GM12875 (cell line): ENCODE data around the gene MET.
"Not testable (repeated sequence)": the region's sequence is repeated elsewhere in the genome, so short reads cannot be mapped to it uniquely, and the experiment has no call there.

Experiments
- H3K4me3 ChIP-seq: one replicate; pipeline ENCODE4 v1.5.1; 2011; ENCODE audit warnings: low read depth, low read length, control low read depth
- TF ChIP-seq, protein P1 (sequence below): IDR thresholded peaks from 2 replicates; pipeline ENCODE4 v1.5.1; 2011; ENCODE audit warnings: low read depth, mild to moderate bottlenecking, control low read depth, inconsistent platforms, low read length, moderate library complexity, borderline replicate concordance; ENCODE audit not compliant: insufficient read depth

Gene MET

DNA sequence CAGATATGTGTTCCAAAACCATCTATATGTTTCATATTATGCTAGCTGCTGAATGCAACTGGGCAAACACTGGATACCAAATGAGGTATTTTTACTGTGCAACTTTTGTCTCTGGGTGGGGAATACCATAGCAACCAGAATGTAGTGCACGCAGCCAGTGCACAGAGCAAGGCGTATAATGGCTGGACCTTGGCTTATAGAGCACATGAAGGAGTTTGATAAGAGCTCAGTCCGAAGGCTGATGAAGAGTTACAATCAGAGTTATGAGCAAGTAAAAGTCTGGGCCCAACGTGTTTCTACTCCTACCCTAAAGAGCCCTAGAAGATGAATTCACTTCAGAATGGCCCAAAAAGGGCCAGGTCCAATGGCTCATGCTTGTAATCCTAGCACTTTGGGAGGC lies 82.2 kb downstream of the MET start:
- H3K4me3 ChIP-seq, result no peak overlapping the region
- TF ChIP-seq, protein P1, sequence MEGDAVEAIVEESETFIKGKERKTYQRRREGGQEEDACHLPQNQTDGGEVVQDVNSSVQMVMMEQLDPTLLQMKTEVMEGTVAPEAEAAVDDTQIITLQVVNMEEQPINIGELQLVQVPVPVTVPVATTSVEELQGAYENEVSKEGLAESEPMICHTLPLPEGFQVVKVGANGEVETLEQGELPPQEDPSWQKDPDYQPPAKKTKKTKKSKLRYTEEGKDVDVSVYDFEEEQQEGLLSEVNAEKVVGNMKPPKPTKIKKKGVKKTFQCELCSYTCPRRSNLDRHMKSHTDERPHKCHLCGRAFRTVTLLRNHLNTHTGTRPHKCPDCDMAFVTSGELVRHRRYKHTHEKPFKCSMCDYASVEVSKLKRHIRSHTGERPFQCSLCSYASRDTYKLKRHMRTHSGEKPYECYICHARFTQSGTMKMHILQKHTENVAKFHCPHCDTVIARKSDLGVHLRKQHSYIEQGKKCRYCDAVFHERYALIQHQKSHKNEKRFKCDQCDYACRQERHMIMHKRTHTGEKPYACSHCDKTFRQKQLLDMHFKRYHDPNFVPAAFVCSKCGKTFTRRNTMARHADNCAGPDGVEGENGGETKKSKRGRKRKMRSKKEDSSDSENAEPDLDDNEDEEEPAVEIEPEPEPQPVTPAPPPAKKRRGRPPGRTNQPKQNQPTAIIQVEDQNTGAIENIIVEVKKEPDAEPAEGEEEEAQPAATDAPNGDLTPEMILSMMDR, result no peak

DNA sequence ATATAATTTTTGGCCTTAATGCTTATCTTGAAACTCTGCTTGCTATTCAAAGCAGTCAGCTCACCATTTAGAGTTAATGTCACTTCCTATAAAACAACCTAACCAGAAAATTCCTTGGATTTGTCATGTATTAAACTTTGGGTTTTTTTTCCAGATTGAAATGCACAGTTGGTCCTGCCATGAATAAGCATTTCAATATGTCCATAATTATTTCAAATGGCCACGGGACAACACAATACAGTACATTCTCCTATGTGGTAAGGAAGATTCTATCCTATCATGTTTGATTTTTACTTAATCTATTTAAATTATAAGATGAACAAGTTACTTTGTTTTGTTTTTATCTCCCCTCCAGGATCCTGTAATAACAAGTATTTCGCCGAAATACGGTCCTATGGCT lies 85.3 kb downstream of the MET start:
- TF ChIP-seq, protein P1, result no peak
- no peak overlapping the region for H3K4me3 ChIP-seq

DNA sequence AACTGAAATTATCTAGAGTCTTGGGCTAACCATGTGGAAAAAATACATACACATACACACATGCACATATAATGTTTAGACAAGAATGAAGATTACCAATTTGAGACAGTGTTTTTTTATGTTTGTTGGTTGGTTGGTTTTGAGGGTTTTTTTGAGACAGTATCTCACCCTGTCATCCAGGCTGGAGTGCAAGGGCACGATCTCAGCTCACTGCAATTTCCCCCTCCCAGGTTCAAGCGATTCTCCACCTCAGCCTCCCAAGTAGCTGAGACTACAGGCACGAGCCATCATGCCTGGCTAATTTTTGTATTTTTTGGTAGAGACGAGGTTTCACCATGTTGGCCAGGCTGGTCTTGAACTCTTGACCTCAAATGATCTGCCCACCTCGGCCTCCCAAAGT lies 87.6 kb downstream of the MET start:
- H3K4me3 ChIP-seq, result not testable (repeated sequence)

DNA sequence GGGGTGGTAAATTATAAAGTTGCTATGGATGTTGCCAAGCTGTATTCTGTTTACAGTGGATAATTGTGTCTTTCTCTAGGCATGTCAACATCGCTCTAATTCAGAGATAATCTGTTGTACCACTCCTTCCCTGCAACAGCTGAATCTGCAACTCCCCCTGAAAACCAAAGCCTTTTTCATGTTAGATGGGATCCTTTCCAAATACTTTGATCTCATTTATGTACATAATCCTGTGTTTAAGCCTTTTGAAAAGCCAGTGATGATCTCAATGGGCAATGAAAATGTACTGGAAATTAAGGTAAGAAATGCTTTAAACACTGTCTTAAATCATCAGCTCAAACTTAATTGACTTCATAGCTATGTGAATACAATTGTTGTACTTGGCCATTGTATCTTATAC lies 91.0 kb downstream of the MET start:
- TF ChIP-seq, protein P1, result no peak
- no peak overlapping the region for H3K4me3 ChIP-seq

DNA sequence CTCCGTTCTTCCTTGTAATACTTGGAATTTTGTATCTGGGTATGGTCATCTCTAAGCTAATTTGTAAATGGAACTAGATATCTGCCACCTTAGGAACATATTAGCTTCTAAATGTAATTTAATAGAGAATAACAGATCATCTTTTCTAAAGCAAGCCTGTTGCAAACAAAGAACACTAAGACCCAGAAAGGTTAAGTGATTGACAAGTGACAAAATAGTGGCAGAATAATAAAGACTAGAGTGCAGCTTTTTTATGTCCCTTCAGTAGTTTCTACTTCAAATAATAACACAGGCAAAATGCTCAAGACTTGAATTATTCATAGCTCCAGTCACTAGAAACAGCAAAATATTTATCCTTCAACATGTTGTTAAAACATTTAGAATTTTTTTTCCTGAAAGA lies 91.7 kb downstream of the MET start:
- TF ChIP-seq, protein P1, result no peak
- H3K4me3 ChIP-seq, result no peak overlapping the region

DNA sequence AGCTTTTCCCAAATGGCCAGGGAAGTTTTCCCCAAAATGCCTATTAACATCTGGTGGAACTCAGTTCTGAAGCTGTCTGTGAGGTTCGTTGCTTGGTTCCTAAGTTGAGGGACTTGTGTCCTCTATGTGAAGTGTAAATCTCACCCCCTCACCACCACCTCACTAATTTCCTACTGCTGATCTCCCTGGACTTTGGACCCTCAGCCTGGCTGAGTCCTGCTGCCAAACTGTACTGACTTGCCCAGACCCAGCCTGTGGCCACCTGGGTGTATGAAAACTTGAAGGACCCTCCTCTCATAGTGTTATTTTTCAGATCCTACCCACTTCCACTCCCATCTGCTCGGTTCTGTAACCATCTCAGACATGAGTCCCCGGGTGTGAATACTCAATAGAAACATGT lies 94.9 kb downstream of the MET start:
- TF ChIP-seq, protein P1, result no peak
- no peak overlapping the region for H3K4me3 ChIP-seq

DNA sequence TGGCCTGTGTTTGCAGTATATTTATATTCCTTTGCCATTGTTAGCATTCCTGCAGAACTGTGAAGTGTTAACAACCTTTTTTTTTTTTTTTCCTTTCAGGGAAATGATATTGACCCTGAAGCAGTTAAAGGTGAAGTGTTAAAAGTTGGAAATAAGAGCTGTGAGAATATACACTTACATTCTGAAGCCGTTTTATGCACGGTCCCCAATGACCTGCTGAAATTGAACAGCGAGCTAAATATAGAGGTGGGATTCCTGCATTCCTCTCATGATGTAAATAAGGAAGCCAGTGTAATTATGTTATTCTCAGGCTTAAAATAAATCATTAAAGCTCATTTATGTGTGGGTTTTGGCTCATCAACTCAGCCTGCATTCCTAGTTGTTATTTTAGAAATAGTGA lies 97.5 kb downstream of the MET start:
- H3K4me3 ChIP-seq, result no peak overlapping the region
- TF ChIP-seq, protein P1, result no peak

DNA sequence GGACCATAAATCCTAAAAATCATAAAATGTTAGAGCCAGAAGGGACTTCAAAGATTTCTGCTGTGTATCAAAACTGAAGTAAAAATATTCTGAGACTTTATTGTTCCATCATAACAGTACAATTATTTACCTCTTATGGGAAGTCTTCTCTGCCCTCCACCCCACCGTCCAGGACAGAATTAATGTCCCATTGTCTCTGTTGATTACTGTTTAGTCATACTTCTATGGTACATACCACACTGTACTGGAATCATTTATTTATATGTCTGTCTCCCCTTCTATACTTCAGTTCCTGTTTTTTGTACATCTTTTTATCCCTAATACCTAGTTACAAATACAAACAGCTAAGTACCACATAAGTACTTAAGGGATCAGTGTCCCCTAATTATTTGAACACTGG lies 98.9 kb downstream of the MET start:
- H3K4me3 ChIP-seq, result no peak overlapping the region
- TF ChIP-seq, protein P1, result no peak
